Common myeloid progenitor, CD34-positive (primary cell): Measurements from ENCODE around the gene ACSS1.
"Not testable (repeated sequence)": the region's sequence is repeated elsewhere in the genome, so short reads cannot be mapped to it uniquely, and the experiment has no call there.

Experiments used
- CTCF ChIA-PET: fragments of 350-600 bp; sonication (Branson Sonifier 250); formaldehyde crosslinking; loops from one replicate; lab custom pipeline; 2021; ENCODE audit warnings: antibody characterized with exemption; lab: Charles Lee
- POLR2A ChIA-PET: fragments of 350-600 bp; sonication (Branson Sonifier 250); formaldehyde crosslinking; loops from one replicate; lab custom pipeline; 2021; ENCODE audit warnings: antibody characterized with exemption; lab: Charles Lee
- DNase-seq, 3 donors: peaks; one replicate each; pipeline versions ENCODE4 v3.0.0 to v3.0.0-alpha.2; 2013
- H3K27ac ChIP-seq, 2 experiments: 1 replicate in 1 of 2; 2 replicates in 1 of 2; pipeline ENCODE4 v1.7.0; 2013; ENCODE audit warnings: inconsistent platforms in 2 of 2, low read length in 2 of 2, mild to moderate bottlenecking in 2 of 2, low read depth in 1 of 2, moderate library complexity in 1 of 2; ENCODE audit not compliant: severe bottlenecking in 2 of 2, insufficient read depth in 1 of 2, poor library complexity in 1 of 2
- H3K27me3 ChIP-seq, 5 experiments: replicated peaks in 2 of 5; 1 replicate in 3 of 5; 2 replicates in 2 of 5; pipeline versions ENCODE4 v1.6.1 to v1.7.0; 2013; ENCODE audit warnings: low read length in 4 of 5, mild to moderate bottlenecking in 2 of 5, moderate library complexity in 2 of 5, inconsistent platforms in 1 of 5; ENCODE audit not compliant: insufficient read depth in 5 of 5, control insufficient read depth in 4 of 5
- H3K36me3 ChIP-seq, 4 experiments: 1 replicate in 2 of 4; 2 replicates in 2 of 4; pipeline versions ENCODE4 v1.6.1 to v1.7.0; 2013; ENCODE audit warnings: low read length in 3 of 4, control low read depth in 1 of 4, mild to moderate bottlenecking in 1 of 4; ENCODE audit not compliant: control insufficient read depth in 4 of 4, insufficient read depth in 4 of 4
- H3K4me1 ChIP-seq, 4 experiments: 1 replicate in 3 of 4; 2 replicates in 1 of 4; pipeline versions ENCODE4 v1.6.1 to v1.7.1; 2013; ENCODE audit warnings: low read length in 3 of 4, mild to moderate bottlenecking in 3 of 4, control low read depth in 1 of 4, inconsistent platforms in 1 of 4, moderate library complexity in 1 of 4; ENCODE audit not compliant: control insufficient read depth in 4 of 4, insufficient read depth in 4 of 4; ENCODE audit errors: control extremely low read depth in 1 of 4
- H3K4me3 ChIP-seq, 7 experiments: 1 replicate in 4 of 7; 2 replicates in 3 of 7; pipeline versions ENCODE4 v1.5.1 to v1.7.0; 2013; ENCODE audit warnings: mild to moderate bottlenecking in 7 of 7, low read length in 6 of 7, moderate library complexity in 6 of 7, inconsistent platforms in 2 of 7, low read depth in 2 of 7, control low read depth in 1 of 7; ENCODE audit not compliant: insufficient read depth in 4 of 7, control insufficient read depth in 1 of 7; ENCODE audit errors: extremely low read depth in 1 of 7
- H3K9me3 ChIP-seq, 5 experiments: 1 replicate in 4 of 5; 2 replicates in 1 of 5; pipeline versions ENCODE4 v1.6.1 to v1.7.1; 2013; ENCODE audit warnings: low read length in 4 of 5, mild to moderate bottlenecking in 2 of 5, inconsistent platforms in 1 of 5, low read depth in 1 of 5, moderate library complexity in 1 of 5; ENCODE audit not compliant: control insufficient read depth in 4 of 5, insufficient read depth in 2 of 5; ENCODE audit errors: control extremely low read depth in 1 of 5
- WGBS: methylation state at CpG from one replicate; pipeline ENCODE4 v1.1.5; 2013; ENCODE audit not compliant: insufficient coverage; 5-methylcytosine and 5-hydroxymethylcytosine counted together

ACSS1 gene

GRCh38 chr20:25007491-25008305, 50.2 kb downstream of the ACSS1 start:
- Histone ChIP-seq H3K36me3 (peaks cover 28 to 89% (median 59%) of the 10 kb centered on the region in 4 experiments), H3K27ac (no peak overlapping the region), H3K27me3 (no peaks in the 10 kb centered on the region), H3K4me1 (no peaks in the 10 kb centered on the region), H3K9me3 (peaks cover 0 to 1% (median under 1%) of the 10 kb centered on the region in 5 experiments), H3K4me3 (no peak overlapping the region)
- DNase-seq: no peak
- WGBS: 98% methylated on average over 19 of the region's 22 CpGs
- ChIA-PET CTCF (interaction anchor here (1.1 to 5.4 kb wide), 4 partner anchors 13 to 57 kb away, joined by 4 to 22 read pairs (median 6); no protein-coding TSS in a partner anchor), POLR2A (no interaction called here)

DNA sequence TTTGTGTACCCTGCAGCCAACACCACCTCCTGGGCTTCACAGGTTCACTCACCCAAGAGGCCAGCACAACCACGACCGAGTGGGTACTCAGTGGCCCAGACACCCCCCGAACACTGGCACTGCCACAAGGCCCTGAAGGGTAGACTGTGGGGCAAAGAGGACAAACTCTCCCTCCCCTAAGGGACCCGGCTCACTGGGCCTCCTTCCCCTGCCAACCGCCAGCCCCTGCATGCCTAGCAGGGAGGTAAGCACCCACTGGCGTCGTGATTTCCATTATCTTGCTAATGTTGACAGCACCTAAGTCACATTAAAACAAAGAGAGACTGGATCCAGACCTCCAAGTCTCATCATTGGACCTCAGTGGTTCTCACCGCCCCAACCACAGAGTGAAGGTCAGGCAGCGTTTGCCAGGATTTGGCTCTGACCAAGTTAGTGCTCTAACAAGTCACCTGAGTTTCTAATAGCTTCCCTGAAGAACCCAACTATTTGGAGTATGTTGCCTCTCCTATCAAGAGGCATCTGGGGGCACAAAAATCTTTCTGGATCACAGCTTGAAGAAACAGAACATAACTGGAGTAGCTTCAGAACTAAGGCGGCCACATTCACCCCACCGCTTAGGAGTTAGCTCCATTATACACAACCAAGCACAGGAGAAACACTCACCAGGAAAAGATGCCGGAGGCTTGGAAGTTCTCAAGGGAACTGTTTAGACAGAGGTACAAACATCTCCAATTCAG, 51.3 kb downstream of the ACSS1 start:
- peaks cover 27 to 81% (median 50%) of the 10 kb centered on the region in 4 experiments for H3K36me3 ChIP-seq

GRCh38 chr20:25005661-25006060, 52.3 kb downstream of the ACSS1 start:
- CTCF ChIA-PET: interaction anchor here (1.2 to 5.4 kb wide), 3 partner anchors 11 to 197 kb away, joined by 4 to 22 read pairs (median 8); no protein-coding TSS in a partner anchor
- 95% methylated on average over 8 of the region's 8 CpGs for WGBS
- DNase-seq: no peak

More for the DNA sequence above, 51.3 kb downstream of the ACSS1 start:
- Histone ChIP-seq H3K9me3 (peaks cover 0 to 3% (median 3%) of the 10 kb centered on the region in 5 experiments), H3K27me3 (no peaks in the 10 kb centered on the region), H3K4me3 (no peak overlapping the region), H3K27ac (no peak overlapping the region), H3K4me1 (no peaks in the 10 kb centered on the region)
- ChIA-PET POLR2A (interaction anchor here (0.6 kb wide), 1 partner anchor 12 kb away, joined by 4 read pairs; no protein-coding TSS in a partner anchor), CTCF (interaction anchor here (1.1 to 5.4 kb wide), 4 partner anchors 12 to 196 kb away, joined by 3 to 22 read pairs (median 6); no protein-coding TSS in a partner anchor)
- 81% methylated on average over 7 of the region's 12 CpGs for WGBS
- no peak for DNase-seq

GRCh38 chr20:25005220-25005619, 52.7 kb downstream of the ACSS1 start:
- H3K27me3 ChIP-seq: no peaks in the 10 kb centered on the region
- no peak overlapping the region for H3K27ac ChIP-seq
- CTCF ChIA-PET: interaction anchor here (1.2 to 5.4 kb wide), 4 partner anchors 11 to 197 kb away, joined by 4 to 22 read pairs (median 8); no protein-coding TSS in a partner anchor
- peaks cover 0 to 5% (median 2%) of the 10 kb centered on the region in 4 experiments for H3K4me1 ChIP-seq
- WGBS: 93% methylated on average over 2 of the region's 2 CpGs
- peaks cover 0 to 3% (median 3%) of the 10 kb centered on the region in 5 experiments for H3K9me3 ChIP-seq
- POLR2A ChIA-PET: no interaction called here
- H3K4me3 ChIP-seq: no peak overlapping the region
- DNase-seq: no peak
- H3K36me3 ChIP-seq: peaks cover 25 to 67% (median 40%) of the 10 kb centered on the region in 4 experiments

More at GRCh38 chr20:25005661-25006060, 52.3 kb downstream of the ACSS1 start:
- POLR2A ChIA-PET: no interaction called here
- Histone ChIP-seq H3K4me1 (peaks cover 0 to 1% (median under 1%) of the 10 kb centered on the region in 4 experiments), H3K4me3 (no peak overlapping the region), H3K27me3 (no peaks in the 10 kb centered on the region), H3K27ac (no peak overlapping the region), H3K9me3 (peaks cover 0 to 3% (median 3%) of the 10 kb centered on the region in 5 experiments), H3K36me3 (peaks cover 25 to 72% (median 43%) of the 10 kb centered on the region in 4 experiments)

GRCh38 chr20:25003002-25003401, 54.9 kb downstream of the ACSS1 start:
- DNase-seq: no peak
- Histone ChIP-seq H3K4me3 (no peak overlapping the region), H3K9me3 (peaks cover 0 to 3% (median 3%) of the 10 kb centered on the region in 5 experiments), H3K27me3 (no peaks in the 10 kb centered on the region), H3K27ac (no peak overlapping the region), H3K36me3 (peaks cover 11 to 45% (median 24%) of the 10 kb centered on the region in 4 experiments), H3K4me1 (peaks cover 0 to 9% (median 4%) of the 10 kb centered on the region in 4 experiments)
- CTCF ChIA-PET: interaction anchor here (1.2 to 5.4 kb wide), 2 partner anchors 8 to 57 kb away, joined by 3 to 22 read pairs; no protein-coding TSS in a partner anchor
- POLR2A ChIA-PET: no interaction called here
- WGBS: no CpG with 5 or more reads among the region's 1 CpG

DNA sequence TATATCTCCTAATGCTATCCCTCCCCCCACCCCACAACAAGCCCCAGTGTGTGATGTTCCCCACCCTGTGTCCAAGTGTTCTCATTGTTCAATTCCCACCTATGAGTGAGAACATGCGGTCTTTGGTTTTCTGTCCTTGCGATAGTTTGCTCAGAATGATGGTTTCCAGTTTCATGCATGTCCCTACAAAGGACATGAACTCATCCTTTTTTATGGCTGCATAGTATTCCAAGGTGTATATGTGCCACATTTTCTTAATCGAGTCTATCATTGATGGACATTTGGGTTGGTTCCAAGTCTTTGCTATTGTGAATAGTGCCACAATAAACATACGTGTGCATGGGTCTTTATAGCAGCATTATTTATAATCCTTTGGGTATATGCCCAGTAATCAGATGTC, 56.6 kb downstream of the ACSS1 start:
- WGBS: 100% methylated on average over 2 of the region's 4 CpGs
- H3K36me3 ChIP-seq: peaks cover 7 to 28% (median 10%) of the 10 kb centered on the region in 4 experiments
- POLR2A ChIA-PET, H3K27me3 ChIP-seq, H3K9me3 ChIP-seq, H3K4me1 ChIP-seq, DNase-seq, H3K4me3 ChIP-seq, H3K27ac ChIP-seq: not testable (repeated sequence)
- CTCF ChIA-PET: interaction anchor here (0.9 kb wide), 1 partner anchor 8 kb away, joined by 3 read pairs; no protein-coding TSS in a partner anchor
